Thyroid gland (tissue), 4 donors: ENCODE data around the gene WASL.

Experiments
- POLR2A ChIP-seq, 2 donors: fragments of 450-650 bp; IDR thresholded peaks; one replicate each; pipeline ENCODE4 v1.6.1; 2017; ENCODE audit warnings: antibody characterized with exemption in 2 of 2, mild to moderate bottlenecking in 2 of 2, moderate library complexity in 1 of 2
- TF ChIP-seq, protein P1 (sequence below), 6 experiments: fragments of 200-600 bp in 3 of 6; fragments of 450-650 bp in 3 of 6; sonication (generic) in 3 of 6; IDR thresholded peaks; one replicate each; pipeline ENCODE4 v1.5.1; 2016 to 2019; ENCODE audit warnings: antibody characterized with exemption in 6 of 6, mild to moderate bottlenecking in 2 of 6, inconsistent platforms in 1 of 6, moderate library complexity in 1 of 6

DNA sequence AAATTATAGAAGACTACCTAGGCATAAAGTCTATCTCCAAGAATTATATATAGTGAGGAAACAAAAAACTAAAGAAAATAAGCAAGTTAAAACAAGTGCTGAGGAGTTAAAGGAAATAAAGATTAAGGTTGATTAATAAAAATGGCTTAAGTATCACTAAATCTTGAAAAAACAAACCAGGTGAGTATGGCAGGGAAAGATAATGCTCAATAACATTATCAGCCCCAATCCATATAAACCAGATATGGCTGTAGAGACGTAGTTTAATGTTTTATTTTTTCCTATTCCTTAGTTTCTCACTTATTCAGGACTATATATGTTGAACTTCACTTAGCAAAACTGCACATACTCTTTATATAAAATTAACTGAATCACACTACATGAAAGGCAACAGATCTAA, 4.4 kb downstream of the WASL start:
- TF ChIP-seq, protein P1, sequence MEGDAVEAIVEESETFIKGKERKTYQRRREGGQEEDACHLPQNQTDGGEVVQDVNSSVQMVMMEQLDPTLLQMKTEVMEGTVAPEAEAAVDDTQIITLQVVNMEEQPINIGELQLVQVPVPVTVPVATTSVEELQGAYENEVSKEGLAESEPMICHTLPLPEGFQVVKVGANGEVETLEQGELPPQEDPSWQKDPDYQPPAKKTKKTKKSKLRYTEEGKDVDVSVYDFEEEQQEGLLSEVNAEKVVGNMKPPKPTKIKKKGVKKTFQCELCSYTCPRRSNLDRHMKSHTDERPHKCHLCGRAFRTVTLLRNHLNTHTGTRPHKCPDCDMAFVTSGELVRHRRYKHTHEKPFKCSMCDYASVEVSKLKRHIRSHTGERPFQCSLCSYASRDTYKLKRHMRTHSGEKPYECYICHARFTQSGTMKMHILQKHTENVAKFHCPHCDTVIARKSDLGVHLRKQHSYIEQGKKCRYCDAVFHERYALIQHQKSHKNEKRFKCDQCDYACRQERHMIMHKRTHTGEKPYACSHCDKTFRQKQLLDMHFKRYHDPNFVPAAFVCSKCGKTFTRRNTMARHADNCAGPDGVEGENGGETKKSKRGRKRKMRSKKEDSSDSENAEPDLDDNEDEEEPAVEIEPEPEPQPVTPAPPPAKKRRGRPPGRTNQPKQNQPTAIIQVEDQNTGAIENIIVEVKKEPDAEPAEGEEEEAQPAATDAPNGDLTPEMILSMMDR (IDR thresholded peaks at IDR 0.05), result no peak
- TF ChIP-seq POLR2A (IDR thresholded peaks at IDR 0.05), result no peak
